ENCODE results near the gene ATP11B.

- no peak for TF ChIP-seq CBX5 (IDR thresholded peaks at IDR 0.05; ENCODE audit: borderline replicate concordance, low read depth)
- TF ChIP-seq CTCF (IDR thresholded peaks at IDR 0.05 in 2 of 3, conservative IDR thresholded peaks at IDR 0.05 in 1 of 3; ENCODE audit: insufficient read depth in 2 of 3, low read depth in 1 of 3, low read length in 3 of 3), result no peak
- TF ChIP-seq POLR2AphosphoS5 (IDR thresholded peaks at IDR 0.05; ENCODE audit: control insufficient read depth, insufficient read depth, low read depth, low read length), result no peak
Observed at GRCh38 chr3:182803596-182803995, 10.3 kb downstream of the ATP11B start.
